Keratinocyte (primary cell): Measurements from ENCODE around the gene RETREG1.

ENCODE experiments used
- CTCF ChIP-seq, 3 experiments: IDR thresholded peaks in 1 of 3; conservative IDR thresholded peaks in 1 of 3; optimal IDR thresholded peaks in 1 of 3; 2 replicates in 2 of 3; 3 replicates in 1 of 3; pipeline versions ENCODE3 to v1.5.1; 2011; ENCODE audit warnings: low read length in 3 of 3, mild to moderate bottlenecking in 3 of 3, moderate library complexity in 2 of 3, control low read depth in 1 of 3, inconsistent platforms in 1 of 3; ENCODE audit not compliant: insufficient read depth in 2 of 3; ENCODE audit errors: extremely low read depth in 1 of 3
- EZH2 ChIP-seq: IDR thresholded peaks from one replicate; pipeline ENCODE4 v1.6.1; 2012; ENCODE audit warnings: inconsistent platforms, mild to moderate bottlenecking, low read length, moderate library complexity

DNA sequence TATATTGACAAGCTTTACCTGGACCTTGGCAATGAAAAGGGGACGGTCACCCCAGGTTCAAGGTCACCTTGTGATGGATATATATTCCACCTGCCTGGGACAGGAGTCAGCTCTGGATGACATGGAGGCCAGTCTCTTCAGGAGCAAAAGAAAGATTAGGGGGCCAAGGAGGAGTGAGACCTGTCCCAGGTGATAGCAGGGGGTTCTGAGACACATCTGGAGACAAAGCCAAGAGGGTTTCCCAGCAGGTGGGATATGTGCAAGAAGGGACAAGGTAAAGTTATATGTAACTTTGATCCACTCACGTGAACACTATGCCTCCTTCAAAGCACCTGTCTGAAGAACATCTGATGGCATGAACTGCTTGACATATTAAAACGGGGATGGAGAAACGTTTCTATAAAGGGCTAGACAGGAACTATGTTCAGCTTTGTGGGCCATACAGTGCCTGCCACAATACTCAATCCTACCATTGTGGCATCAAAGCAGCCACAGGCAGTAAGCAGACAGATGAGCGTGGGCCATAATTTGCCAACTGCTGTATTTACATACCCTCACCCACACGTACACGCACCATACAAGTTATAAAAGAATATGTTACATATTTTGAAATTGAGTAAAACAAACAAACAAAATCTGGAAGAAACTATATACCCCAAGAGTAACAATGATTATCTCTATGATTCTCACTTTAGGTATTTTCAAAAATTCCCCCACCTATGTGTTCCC is 88.3 kb downstream of the RETREG1 start:
- TF ChIP-seq CTCF (optimal IDR thresholded peaks at IDR 0.05 in 1 of 3, IDR thresholded peaks at IDR 0.05 in 1 of 3, conservative IDR thresholded peaks at IDR 0.05 in 1 of 3; ENCODE audit: extremely low read depth in 1 of 3, insufficient read depth in 2 of 3, low read length in 3 of 3) (no peak), EZH2 (no peak)
